Amniotic stem cell (primary cell): ENCODE results near the gene MC4R.
A peak's percentile ranks its signal among the peaks of the same experiment; 100 is the strongest.
"Not testable (repeated sequence)": the region's sequence is repeated elsewhere in the genome, so short reads cannot be mapped to it uniquely, and the experiment has no call there.

Source experiments
- DNase-seq: peaks from one replicate; lab custom pipeline; 2025; lab: John Stamatoyannopoulos, UW

Gene MC4R

GRCh38 chr18:60372596-60372995 lies at the start of gene MC4R:
Gene MC4R (minus strand): TSS chr18:60372775. CDS start chr18:60372349, 426 bp downstream.
- DNase-seq = peak; percentile 58

GRCh38 chr18:60422306-60422705 lies 49.7 kb upstream of the MC4R start:
- DNase-seq = not testable (repeated sequence)

GRCh38 chr18:60421356-60422118 lies 49.0 kb upstream of the MC4R start:
- no peak for DNase-seq

- DNase-seq = no peak
Measured at GRCh38 chr18:60417946-60418345, 45.4 kb upstream of the MC4R start.

GRCh38 chr18:60413944-60414547 lies 41.5 kb upstream of the MC4R start:
- DNase-seq = no peak

GRCh38 chr18:60411715-60412114 lies 39.1 kb upstream of the MC4R start:
- no peak for DNase-seq

- DNase-seq = no peak
Measured at GRCh38 chr18:60406721-60407120, 34.1 kb upstream of the MC4R start.

- no peak for DNase-seq
Measured at GRCh38 chr18:60404486-60405085, 32.0 kb upstream of the MC4R start.

- no peak for DNase-seq
Measured at GRCh38 chr18:60401346-60401745, 28.8 kb upstream of the MC4R start.

GRCh38 chr18:60391571-60392226 lies 19.1 kb upstream of the MC4R start:
- no peak for DNase-seq

GRCh38 chr18:60389314-60389713 lies 16.7 kb upstream of the MC4R start:
- DNase-seq = no peak

- DNase-seq = no peak
Measured at GRCh38 chr18:60385693-60386092, 13.1 kb upstream of the MC4R start.

- no peak for DNase-seq
Measured at GRCh38 chr18:60383893-60384292, 11.3 kb upstream of the MC4R start.

GRCh38 chr18:60377778-60378469 lies 5.3 kb upstream of the MC4R start:
- DNase-seq = no peak

GRCh38 chr18:60372132-60372531 lies 443 bp downstream of the MC4R start:
- DNase-seq = no peak

- DNase-seq = no peak
Measured at GRCh38 chr18:60358516-60358915, 14.1 kb downstream of the MC4R start.

GRCh38 chr18:60350941-60351340 lies 21.6 kb downstream of the MC4R start:
- no peak for DNase-seq

GRCh38 chr18:60350150-60350549 lies 22.4 kb downstream of the MC4R start:
- no peak for DNase-seq

- DNase-seq = no peak
Measured at GRCh38 chr18:60347526-60348045, 25.0 kb downstream of the MC4R start.

- DNase-seq = no peak
Measured at GRCh38 chr18:60339018-60339417, 33.6 kb downstream of the MC4R start.

GRCh38 chr18:60331890-60332289 lies 40.7 kb downstream of the MC4R start:
- DNase-seq = no peak

- no peak for DNase-seq
Measured at GRCh38 chr18:60329131-60329530, 43.4 kb downstream of the MC4R start.
